ENCODE measurements around the gene PLAAT4. TPM values are rescaled to one million over a fixed set of nuclear protein-coding genes. Genes with fewer than 3 reads are reported as not detected.
A peak's percentile ranks its signal among the peaks of the same experiment; 100 is the strongest.

PLAAT4 gene
- total and polyA plus RNA-seq, 2 donors (not counting 3 experiments of a cell fraction or from before 2014, with no cell fraction given): 0.95 to 1.7 TPM

DNA sequence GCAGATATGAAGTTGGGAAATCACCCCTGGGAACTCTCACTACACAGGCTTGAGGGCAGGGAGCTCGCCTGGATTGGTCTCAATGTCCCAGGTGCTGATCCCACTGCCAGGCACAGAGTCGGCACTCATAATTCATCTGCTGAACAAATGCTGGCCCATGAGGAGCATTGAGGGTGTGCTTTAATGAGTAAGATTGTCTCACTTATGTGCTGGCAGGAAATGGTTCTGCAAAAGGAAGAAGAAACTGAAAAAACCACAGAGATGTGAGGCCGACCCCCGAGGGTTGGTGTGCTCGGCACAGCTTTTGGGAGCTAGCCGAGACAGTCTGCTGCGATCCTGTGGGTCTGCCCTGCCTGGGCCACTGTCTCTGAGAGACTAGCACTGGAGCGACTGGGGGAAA is 17.2 kb downstream of the PLAAT4 start:
- FAIRE-seq: no peak
- no peaks in the 10 kb centered on the region for H3K27me3 ChIP-seq (ENCODE audit: control insufficient read depth in 2 of 2, insufficient read depth in 2 of 2, low read length in 2 of 2)
- no peaks in the 10 kb centered on the region for H3K36me3 ChIP-seq (ENCODE audit: control insufficient read depth in 2 of 2, extremely low read depth in 1 of 2, insufficient read depth in 2 of 2, low read length in 2 of 2)
- intact Hi-C loops (cut with micrococcal nuclease): no loop called here
- no peaks in the 10 kb centered on the region for H3K9me1 ChIP-seq (replicated peaks; ENCODE audit: control insufficient read depth, extremely low read depth, insufficient read depth, low read length)
- no peak overlapping the region for H3K9ac ChIP-seq (replicated peaks; ENCODE audit: extremely low read depth, insufficient read depth, low read length)
- no peaks in the 10 kb centered on the region for H4K20me1 ChIP-seq (replicated peaks; ENCODE audit: control insufficient read depth, extremely low read depth, insufficient read depth, low read length)
- no peak for DNase-seq (ENCODE audit: low read depth, low spot score)
- no TSS peak for BruUV-seq (replicated peaks)
- no peak overlapping the region for H3K4me2 ChIP-seq (ENCODE audit: insufficient read depth, low read length)
- H3K9me3 ChIP-seq (replicated peaks; ENCODE audit: control insufficient read depth, insufficient read depth, low read length): no peaks in the 10 kb centered on the region
- H3K27ac ChIP-seq (ENCODE audit: insufficient read depth, low read depth, low read length): no peak overlapping the region
- no peak overlapping the region for H3K4me3 ChIP-seq (replicated peaks in 1 of 3; ENCODE audit: insufficient read depth in 1 of 3, low read depth in 1 of 3, low read length in 3 of 3)
- POLR2A ChIA-PET: no interaction called here
- TF ChIP-seq FOS (IDR thresholded peaks at IDR 0.05; ENCODE audit: borderline replicate concordance, insufficient read depth, low read length) (no peak), GATA2 (IDR thresholded peaks at IDR 0.05; ENCODE audit: insufficient read depth, insufficient read length, low read depth, low read length) (no peak), POLR2AphosphoS5 (IDR thresholded peaks at IDR 0.05; ENCODE audit: insufficient read depth, low read depth, low read length) (no peak), JUN (IDR thresholded peaks at IDR 0.05; ENCODE audit: borderline replicate concordance, insufficient read depth, insufficient read length, low read depth) (no peak), EZH2 (IDR thresholded peaks at IDR 0.05; ENCODE audit: borderline replicate concordance, low read depth, low read length, severe bottlenecking) (no peak), MYC (IDR thresholded peaks at IDR 0.05; ENCODE audit: low read depth, low read length) (no peak), POLR2A (IDR thresholded peaks at IDR 0.05; ENCODE audit: low read depth, low read length) (no peak)
- TF ChIP-seq, protein P1, sequence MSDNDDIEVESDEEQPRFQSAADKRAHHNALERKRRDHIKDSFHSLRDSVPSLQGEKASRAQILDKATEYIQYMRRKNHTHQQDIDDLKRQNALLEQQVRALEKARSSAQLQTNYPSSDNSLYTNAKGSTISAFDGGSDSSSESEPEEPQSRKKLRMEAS (IDR thresholded peaks at IDR 0.05; ENCODE audit: insufficient read depth, insufficient read length): no peak
- TF ChIP-seq, protein P2, sequence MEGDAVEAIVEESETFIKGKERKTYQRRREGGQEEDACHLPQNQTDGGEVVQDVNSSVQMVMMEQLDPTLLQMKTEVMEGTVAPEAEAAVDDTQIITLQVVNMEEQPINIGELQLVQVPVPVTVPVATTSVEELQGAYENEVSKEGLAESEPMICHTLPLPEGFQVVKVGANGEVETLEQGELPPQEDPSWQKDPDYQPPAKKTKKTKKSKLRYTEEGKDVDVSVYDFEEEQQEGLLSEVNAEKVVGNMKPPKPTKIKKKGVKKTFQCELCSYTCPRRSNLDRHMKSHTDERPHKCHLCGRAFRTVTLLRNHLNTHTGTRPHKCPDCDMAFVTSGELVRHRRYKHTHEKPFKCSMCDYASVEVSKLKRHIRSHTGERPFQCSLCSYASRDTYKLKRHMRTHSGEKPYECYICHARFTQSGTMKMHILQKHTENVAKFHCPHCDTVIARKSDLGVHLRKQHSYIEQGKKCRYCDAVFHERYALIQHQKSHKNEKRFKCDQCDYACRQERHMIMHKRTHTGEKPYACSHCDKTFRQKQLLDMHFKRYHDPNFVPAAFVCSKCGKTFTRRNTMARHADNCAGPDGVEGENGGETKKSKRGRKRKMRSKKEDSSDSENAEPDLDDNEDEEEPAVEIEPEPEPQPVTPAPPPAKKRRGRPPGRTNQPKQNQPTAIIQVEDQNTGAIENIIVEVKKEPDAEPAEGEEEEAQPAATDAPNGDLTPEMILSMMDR (IDR thresholded peaks at IDR 0.05; ENCODE audit: extremely low read depth in 1 of 2, insufficient read depth in 1 of 2, low read depth in 1 of 2, low read length in 2 of 2): no peak
- no peaks in the 10 kb centered on the region for H3K79me2 ChIP-seq (ENCODE audit: control insufficient read depth, insufficient read depth, low read length)
- H2AFZ ChIP-seq (ENCODE audit: low read depth, low read length): peak overlapping the region; percentile 40
- dilution Hi-C loops (cut with MboI; ENCODE audit: extremely low pct_ligation_motif_present, low sequenced_read_pairs): no loop called here
- H3K4me1 ChIP-seq (ENCODE audit: control insufficient read depth, extremely low read depth, insufficient read depth, low read length): no peaks in the 10 kb centered on the region
- CTCF ChIA-PET: no interaction called here
